ENCODE measurements around the gene UBE2G2.

The UBE2G2 gene, protein sequence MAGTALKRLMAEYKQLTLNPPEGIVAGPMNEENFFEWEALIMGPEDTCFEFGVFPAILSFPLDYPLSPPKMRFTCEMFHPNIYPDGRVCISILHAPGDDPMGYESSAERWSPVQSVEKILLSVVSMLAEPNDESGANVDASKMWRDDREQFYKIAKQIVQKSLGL

GRCh38 chr21:44801468-44802395 lies at the start of gene UBE2G2:
Gene UBE2G2 (minus strand): TSS chr21:44801820. CDS start chr21:44801748, 72 bp downstream.
- DNase-seq (ENCODE audit: low read depth, low spot score), result no peak

DNA sequence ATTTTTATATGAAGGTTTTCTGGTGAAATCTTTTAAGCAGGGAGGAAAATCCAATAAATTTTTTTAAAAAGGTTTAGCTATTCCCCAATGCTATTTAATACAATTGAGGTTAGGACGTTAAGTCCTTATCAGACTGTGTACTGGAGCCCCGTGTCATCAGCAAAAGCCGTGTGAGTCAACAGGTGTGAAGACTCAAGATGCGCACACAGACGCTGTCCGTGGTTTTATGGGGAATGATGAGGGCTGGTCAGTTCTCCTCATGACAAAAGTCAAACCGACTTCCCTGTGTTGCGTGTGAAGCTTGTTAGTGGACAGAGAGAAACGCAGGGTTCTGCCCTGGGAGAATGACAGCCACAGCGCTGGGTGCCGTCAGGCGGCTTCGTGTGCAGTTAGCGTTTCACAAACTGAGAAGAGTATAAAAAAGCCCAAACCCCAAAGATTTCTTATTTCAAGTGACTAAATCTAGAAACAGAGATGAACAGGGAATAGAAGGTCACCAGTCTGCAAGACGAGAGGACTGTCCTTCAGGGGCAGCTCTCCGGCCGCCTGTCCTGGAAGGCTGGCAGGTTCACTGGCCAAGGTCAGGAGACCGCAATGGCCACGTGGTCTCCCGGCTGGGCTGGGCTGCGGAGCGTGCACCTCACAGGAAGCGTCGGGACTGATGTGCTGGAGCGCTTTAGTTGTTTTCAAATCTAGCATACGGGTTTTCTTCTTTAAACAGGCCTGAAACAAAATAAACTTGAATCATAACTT lies 49.5 kb upstream of the UBE2G2 start:
- DNase-seq (ENCODE audit: low read depth, low spot score), result no peak

- DNase-seq (ENCODE audit: low read depth, low spot score), result no peak
These were observed 48.7 kb upstream of the UBE2G2 start for GRCh38 chr21:44850208-44850800.

DNA sequence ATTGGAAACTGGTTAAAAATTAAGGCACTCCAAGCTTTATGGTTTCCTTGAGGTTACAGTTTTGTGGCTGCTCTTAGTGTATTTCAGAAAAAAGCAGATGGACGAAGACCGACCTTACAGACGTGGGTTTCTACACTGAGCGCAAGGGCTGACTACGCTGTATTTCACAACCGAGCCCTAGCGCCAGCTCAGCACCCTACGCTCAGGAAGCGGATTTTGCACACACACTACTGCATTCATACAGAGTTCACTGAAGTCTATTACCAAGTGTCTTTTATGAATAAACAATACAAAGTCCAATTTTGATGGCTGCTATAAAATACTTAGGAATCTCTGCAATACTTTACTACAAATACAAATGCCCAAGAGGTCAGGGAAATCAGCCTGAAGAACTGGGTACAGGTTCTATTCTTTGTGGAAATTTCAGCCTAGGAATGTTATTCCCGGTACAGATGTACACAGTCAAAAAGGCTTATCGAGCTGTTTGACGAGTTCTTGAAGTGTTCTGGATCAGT lies 48.1 kb upstream of the UBE2G2 start:
- no peak for DNase-seq (ENCODE audit: low read depth, low spot score)

GRCh38 chr21:44848821-44849521 lies 47.4 kb upstream of the UBE2G2 start:
- DNase-seq (ENCODE audit: low read depth, low spot score), result no peak

- DNase-seq (ENCODE audit: low read depth, low spot score), result no peak
These were observed 45.8 kb upstream of the UBE2G2 start for GRCh38 chr21:44847261-44848056.

- DNase-seq (ENCODE audit: low read depth, low spot score), result no peak
These were observed 45.1 kb upstream of the UBE2G2 start for GRCh38 chr21:44846485-44847260.

DNA sequence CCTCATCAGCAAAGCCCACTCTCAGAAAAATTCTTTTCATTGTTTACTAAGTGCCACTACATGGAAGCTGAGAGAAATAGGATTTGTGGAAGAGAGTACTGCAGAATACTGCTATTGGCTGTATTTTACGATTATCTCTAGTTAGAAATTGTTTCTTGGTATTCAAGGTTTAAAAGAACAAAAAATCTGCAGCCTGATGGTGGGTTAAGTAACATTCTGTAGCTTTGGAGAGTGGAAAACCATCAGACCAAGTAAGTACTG lies 44.5 kb upstream of the UBE2G2 start:
- DNase-seq (ENCODE audit: low read depth, low spot score), result no peak

DNA sequence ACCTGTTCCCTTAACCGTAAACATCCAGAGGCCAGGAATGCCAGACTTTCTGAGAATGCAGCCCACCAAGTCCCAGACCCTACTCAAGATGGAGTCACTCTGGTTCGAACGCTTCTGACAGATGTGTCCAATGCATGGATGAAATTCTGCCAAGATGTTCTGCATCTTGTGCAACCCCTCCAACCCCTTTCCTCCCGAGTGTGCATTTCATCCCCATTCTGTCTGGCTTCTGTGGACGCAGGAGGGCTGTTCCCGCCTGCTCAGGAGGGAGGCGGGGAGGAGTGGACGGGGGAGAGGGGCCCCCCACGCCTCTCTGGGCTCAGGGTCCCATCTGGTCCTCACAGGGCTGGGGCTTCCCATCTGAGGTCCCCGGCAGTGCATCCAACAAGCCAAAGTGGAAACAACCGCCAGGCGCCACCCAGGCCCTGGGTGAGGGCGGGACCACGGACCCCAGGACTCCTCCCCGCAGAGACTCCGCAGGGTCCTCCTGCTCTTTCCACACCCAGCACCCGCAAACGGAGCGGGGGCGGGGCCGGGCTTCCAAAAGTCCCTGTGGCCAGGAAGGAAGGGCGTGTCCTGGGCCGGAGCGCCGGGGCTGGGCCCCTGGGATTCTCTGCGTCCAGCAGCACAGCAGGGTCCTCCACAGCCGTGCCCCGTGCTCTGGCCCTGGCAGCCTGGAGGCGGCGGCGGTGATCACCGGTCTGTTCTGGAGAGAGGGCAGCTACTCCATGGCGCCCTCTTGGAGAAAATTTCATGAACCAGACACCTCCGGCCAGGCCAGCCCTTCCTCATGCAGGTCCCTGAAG lies 44.0 kb upstream of the UBE2G2 start:
- DNase-seq (ENCODE audit: low read depth, low spot score), result no peak

DNA sequence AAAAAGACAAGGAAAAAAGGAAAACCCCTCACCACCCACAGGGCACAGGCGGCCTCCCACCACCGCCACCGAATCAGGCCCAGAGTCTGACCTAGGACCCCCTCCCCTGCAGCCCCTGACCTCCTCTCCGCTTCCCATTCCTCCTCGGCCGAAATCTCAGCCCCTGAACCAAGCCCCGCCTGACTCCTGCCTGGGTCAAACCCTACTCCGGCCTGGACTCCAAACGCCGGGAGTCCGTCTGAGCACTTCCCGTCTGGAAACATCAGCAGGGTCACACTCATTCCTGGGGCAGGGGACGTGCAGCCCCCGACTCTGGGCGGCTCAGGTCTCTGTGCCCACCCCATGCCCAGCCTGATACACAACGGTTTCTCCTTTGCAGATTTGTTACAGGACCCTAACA lies 42.6 kb upstream of the UBE2G2 start:
- DNase-seq (ENCODE audit: low read depth, low spot score), result no peak

- DNase-seq (ENCODE audit: low read depth, low spot score), result no peak
These were observed 41.3 kb upstream of the UBE2G2 start for GRCh38 chr21:44842721-44843445.

DNA sequence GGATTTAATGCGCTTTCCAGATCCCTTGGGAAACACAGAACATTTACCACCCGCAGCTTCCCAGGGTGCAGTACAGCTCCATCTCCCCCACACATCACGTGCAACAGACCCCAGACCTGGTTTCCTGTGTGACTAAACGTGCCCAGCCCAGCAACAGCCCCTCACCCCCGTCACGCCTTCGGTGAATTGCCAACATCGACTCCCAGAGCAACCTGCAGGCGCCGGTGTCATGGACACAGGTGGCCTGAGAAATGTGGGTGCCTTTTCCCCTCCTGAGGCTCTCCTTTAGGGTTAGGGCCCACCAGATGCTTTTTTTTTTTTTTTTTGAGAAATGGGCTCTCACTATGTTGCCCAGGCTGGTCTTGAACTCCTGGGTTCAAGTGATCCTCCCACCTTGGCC lies 40.5 kb upstream of the UBE2G2 start:
- no peak for DNase-seq (ENCODE audit: low read depth, low spot score)

DNA sequence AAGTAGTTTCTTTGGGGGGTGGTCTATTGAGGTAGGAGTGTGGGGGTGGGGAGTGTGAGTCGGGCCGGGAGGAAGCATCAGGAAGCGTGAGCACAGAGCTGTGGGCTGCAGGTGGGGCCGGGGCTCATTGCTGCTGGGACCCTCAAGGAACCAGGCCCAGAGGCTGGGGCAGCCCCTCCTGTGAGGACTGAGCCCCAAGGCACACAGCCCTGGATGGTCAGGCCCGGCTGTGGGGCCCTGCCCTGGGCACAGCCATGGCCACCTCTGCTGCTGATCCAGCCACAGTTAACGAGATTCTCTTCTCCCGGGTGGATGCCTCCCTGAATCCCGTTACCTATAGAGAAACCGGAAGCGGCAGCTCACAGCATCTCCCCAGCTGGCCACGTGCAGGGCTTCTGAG lies 39.2 kb upstream of the UBE2G2 start:
- DNase-seq (ENCODE audit: low read depth, low spot score), result no peak

DNA sequence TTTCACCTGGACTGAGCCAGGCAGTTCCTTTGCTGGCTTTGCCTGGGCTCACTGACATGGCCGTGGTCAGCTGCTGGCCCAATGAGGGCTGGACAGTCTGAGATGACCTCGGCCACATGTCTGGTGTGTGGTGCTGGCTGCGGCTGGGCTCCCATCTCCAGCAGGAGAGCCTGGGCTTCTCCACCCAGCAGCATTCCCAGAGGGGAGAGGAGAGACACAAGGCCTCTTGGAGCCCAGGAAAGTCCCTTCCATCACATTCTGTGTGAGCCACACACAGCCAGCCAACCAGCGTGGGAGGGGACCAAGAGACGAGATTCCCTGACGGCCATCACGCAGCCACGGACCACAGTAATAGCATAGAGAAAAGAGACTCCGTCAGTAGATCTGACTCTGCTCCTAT lies 37.3 kb upstream of the UBE2G2 start:
- DNase-seq (ENCODE audit: low read depth, low spot score), result no peak

- no peak for DNase-seq (ENCODE audit: low read depth, low spot score)
These were observed 36.6 kb upstream of the UBE2G2 start for GRCh38 chr21:44838039-44838895.

DNA sequence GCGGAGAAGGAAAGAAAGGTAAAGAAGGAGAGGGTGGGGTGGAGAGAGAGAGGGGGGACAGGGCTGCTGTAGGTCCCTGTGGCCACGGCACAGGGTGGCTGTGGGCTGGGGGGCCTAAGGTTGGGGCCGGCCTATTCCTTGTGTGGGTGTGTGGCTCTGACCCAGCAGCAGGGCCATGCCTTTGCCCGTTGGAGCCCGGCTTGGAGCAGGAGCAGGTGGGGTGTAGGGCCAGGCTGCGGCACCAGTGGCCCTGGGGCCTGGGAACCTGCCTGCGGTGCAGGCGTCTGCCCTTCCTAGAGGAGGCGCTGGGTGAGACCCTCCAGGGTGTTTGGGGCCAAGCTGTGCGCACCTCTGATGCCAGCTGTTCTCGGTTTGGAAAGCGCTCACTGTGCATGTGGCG lies 35.9 kb upstream of the UBE2G2 start:
- DNase-seq (ENCODE audit: low read depth, low spot score), result no peak
